NCI-H2196 treated with DMSO at 0.1 percent for 48 hours (cell line): ENCODE measurements around the gene EPHA2.

Source experiments
- DNase-seq: peaks from one replicate; lab custom pipeline; 2025; ENCODE audit not compliant: unreplicated experiment; lab: John Stamatoyannopoulos, UW

EPHA2 gene

GRCh38 chr1:16095447-16095846 lies 60.4 kb downstream of the EPHA2 start:
- no peak for DNase-seq

DNA sequence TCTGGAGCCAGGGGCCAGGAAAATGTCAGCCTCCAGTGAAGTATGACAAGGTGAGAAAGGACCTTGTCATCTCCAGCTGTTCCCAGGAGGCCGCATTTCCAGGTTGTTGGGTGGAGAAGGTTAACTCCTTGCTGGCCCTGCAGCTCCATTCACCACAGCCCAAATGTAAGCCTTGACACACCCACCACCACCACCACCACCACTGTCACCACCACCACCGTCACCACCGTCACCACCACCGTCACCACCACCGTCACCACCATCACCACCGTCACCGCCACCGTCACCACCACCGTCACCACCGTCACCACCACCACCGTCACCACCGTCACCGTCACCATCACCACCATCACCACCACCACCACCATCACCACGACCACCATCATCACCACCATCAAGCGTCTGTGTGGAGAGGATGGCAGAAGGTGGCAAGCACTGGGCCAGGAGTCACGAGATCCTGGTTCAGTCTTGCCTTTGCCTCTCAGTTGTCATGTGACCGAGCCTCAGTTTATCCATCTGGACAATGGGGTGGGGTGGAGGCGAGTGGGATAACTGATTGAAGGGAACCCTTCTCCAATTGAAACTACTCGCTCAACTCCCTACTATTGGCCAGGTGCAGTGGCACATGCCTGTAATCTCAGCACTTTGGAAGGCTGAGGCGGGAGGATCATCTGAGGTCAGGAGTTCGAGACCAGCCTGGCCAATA lies 61.3 kb downstream of the EPHA2 start:
- DNase-seq, result no peak

DNA sequence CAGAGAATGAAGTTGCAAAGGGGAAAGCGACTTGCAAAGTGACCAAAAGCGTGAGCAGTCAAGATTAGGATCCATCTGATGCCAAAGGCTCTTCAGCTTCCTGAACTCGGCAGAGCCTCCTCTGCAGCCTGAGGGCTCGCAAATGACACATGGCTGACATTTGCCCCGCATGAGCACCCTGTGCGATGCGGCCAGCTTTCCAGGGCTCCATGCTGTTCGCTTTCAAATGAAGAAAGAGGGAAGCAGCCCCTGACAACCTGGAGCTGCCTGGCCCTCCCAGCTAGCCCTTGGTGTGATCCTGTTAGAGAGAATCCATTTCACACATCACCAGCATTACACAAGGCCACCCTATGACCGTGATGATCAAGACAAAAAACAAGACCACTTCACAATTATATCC lies 62.3 kb downstream of the EPHA2 start:
- DNase-seq, result no peak

GRCh38 chr1:16092923-16093511 lies 62.9 kb downstream of the EPHA2 start:
- no peak for DNase-seq

GRCh38 chr1:16092097-16092922 lies 63.6 kb downstream of the EPHA2 start:
- DNase-seq, result no peak

DNA sequence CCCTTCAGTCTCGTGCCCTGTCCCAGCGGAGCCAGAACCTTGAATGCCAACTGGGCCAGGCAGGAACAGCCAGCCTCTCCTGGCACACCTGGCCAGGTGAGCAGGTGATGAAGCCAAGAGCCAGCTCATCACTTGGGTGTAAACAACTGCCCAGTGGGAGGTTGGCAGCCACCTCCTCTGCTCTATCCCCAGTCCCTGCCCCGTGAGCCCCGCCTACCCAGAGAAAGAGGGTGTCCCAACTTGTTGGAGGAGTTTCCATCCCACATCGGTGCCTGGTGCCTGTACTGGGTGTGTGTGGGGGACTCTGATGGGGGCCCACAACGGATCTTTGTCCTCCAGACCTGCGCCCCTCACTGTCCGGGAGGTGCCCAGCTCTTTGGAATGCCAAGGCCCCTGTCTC lies 64.6 kb downstream of the EPHA2 start:
- no peak for DNase-seq

- no peak for DNase-seq
Measured at GRCh38 chr1:16090076-16090826, 65.6 kb downstream of the EPHA2 start.

DNA sequence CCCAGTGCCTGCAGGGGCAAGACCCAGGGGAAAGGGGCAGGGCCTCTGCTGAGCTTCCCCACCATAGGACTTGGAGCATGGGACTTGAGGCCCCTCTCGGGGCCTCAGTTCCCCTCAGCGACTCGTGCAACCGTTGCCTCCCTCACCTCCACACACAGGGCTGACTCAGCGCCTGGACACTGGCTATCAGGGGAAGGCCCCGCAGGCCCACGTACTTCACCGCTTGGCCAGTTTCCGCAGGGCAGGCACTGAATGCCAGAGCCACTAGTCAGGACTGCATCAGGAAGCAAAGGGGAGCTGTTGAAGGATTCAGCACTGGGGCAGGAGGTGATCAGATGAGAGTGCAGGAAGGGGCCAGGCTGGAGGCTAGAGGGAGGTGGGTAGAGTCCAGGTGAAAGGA lies 66.9 kb downstream of the EPHA2 start:
- DNase-seq, result no peak

GRCh38 chr1:16088351-16088911 lies 67.4 kb downstream of the EPHA2 start:
- DNase-seq, result no peak

- no peak for DNase-seq
Measured at GRCh38 chr1:16087733-16088132, 68.1 kb downstream of the EPHA2 start.

- no peak for DNase-seq
Measured at GRCh38 chr1:16085522-16085921, 70.3 kb downstream of the EPHA2 start.

DNA sequence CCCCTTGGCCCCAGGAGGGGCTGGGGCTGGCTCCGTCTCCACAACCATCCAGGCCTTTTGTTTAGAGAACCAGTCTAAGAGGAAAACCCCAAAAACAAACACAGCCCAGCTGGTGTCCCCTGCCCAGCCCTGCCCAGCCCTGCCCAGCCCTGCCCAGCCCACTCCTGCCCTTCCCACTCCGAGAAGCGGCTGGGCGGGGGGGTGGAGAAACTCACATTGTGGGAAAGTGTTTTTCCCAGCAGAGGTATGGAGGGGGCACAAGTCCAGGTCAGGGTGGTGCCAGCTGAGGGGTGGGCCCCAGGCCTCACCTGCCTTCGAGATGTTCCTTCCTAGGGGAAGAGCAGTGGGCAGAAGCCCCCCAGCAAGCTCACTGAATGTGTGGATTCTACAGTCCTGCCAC lies 72.4 kb downstream of the EPHA2 start:
- DNase-seq, result no peak

DNA sequence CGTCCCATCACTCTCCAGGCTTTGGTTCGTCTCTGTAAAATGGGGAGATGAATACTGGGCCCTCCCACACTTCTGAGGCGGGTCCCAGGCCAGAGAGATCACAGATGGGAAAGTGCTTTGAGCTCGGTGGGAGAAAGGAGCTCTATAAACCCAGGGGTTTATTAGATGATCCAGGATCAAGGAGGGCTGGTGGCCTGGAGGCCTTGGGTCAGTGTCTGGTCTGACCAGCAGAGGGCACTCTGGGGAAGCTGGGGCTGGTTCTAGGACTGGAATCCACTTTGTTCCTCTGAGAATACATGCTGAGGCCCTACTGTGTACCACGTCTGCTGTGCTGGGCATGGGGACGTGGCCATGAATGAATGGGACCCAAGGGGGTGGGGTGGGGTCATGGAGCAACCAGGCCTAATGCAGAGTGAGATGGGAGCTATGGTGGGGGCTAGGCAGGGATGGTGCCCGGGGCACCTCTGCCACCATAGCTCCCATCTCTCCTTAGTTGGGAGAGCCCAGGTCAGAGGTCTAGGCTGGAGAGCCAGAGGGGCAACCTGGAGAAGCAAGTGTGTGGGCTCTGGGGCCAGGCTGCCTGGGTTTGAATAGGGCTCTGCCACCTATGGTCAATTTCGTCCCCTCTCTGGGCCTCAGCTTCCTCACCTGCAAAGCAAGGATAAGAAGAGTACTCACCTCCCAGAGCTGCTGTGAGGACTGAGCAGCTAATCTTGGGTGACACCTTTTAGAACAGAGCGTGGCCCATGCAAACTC lies 73.4 kb downstream of the EPHA2 start:
- DNase-seq, result no peak

GRCh38 chr1:16081636-16082035 lies 74.2 kb downstream of the EPHA2 start:
- no peak for DNase-seq

DNA sequence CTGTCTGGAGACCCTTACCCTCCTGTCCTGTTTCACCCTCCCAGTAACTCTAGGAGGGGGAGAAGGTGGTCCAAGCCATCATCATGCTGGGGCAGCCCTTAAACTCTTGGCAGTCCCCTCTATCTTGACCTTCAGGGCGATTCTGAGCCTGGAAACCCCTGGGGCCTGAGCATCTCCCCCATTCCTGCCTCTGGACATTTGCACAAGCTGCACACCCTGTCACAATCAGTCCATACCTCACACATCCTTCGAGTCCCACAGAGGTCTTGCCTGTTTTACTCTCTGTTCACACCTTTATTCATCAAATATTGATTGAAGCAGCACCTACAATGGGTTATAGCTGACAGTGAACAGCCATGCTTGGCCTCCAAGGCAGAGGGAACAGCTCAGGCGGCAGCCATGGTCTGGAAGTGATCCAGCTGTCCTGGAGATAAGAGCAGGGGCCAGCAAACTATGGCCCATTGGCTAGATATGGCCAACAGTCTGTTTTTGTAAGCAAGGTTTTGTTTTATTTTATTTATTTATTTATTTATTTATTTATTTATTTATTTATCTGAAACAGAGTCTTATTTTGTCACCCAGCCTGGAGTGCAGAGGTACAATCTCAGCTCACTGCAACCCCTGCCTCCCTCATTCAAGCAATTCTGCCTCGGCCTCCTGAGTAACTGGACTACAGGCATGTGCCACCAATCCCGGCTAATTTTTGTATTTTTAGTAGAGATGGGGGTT lies 75.3 kb downstream of the EPHA2 start:
- no peak for DNase-seq

DNA sequence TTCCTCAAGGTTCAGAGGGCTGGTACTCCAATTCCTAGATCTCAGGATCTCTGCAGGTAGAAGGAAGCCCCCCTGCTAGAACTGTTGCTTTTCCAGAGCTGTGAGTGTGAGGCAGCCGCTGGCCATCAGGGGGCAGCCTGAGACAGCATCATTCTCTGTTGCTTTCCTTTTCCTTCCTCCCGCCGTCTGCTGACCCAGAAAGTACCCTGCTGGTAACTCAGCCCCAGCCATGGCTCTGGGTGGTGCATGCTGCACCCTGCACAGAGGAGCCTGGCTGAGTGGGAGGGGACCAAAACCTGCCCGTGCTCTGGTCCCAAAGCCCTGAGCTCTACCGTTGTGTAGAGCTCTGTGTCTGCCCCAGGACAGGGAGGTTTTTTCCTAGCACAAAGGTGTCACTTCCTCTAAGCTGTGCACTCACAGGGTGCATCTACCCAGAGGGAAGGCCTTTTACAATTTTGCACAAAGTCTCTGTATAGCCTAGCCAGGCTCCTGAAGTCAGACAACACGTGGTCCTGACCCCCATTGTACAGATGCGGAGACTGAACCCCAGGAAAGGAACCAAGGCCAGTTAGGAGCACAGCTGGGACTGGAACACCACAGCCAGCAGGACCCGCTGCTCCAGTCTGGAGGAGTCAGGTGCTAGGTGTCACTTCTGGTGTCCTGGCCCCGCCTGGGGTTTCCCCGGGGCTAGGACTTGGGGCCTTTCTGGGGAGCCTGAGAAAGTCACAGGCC lies 76.8 kb downstream of the EPHA2 start:
- peak; percentile 73 for DNase-seq

- no peak for DNase-seq
Measured at GRCh38 chr1:16077406-16078245, 78.2 kb downstream of the EPHA2 start.

GRCh38 chr1:16076865-16077238 lies 79.0 kb downstream of the EPHA2 start:
- DNase-seq, result no peak
